ENCODE results near the gene HOXC4.

DNA sequence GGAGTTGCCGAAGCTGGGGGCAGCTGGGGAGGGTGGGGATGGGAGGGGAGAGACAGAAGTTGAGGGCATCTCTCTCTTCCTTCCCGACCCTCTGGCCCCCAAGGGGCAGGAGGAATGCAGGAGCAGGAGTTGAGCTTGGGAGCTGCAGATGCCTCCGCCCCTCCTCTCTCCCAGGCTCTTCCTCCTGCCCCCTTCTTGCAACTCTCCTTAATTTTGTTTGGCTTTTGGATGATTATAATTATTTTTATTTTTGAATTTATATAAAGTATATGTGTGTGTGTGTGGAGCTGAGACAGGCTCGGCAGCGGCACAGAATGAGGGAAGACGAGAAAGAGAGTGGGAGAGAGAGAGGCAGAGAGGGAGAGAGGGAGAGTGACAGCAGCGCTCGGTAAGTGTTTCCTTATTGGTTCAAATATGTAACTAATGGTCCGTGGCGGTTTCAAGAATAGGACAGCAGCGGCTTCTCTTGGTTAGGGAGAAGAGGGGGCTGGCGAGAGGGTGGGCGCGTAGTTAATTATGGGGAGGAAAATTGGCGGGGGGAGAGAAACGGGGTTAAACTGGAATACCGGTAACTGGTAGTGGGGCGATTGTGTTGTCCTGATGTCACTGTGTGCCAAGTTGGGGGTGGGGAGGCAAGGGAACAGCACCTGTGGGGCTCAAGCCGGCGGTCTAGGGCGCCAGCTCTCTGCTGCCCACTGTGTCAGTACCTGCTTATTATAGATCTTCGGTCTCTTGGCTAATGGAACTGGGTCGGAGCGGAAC is 36.4 kb upstream of the HOXC4 start:
- TF ChIP-seq, protein P1, sequence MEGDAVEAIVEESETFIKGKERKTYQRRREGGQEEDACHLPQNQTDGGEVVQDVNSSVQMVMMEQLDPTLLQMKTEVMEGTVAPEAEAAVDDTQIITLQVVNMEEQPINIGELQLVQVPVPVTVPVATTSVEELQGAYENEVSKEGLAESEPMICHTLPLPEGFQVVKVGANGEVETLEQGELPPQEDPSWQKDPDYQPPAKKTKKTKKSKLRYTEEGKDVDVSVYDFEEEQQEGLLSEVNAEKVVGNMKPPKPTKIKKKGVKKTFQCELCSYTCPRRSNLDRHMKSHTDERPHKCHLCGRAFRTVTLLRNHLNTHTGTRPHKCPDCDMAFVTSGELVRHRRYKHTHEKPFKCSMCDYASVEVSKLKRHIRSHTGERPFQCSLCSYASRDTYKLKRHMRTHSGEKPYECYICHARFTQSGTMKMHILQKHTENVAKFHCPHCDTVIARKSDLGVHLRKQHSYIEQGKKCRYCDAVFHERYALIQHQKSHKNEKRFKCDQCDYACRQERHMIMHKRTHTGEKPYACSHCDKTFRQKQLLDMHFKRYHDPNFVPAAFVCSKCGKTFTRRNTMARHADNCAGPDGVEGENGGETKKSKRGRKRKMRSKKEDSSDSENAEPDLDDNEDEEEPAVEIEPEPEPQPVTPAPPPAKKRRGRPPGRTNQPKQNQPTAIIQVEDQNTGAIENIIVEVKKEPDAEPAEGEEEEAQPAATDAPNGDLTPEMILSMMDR (IDR thresholded peaks at IDR 0.05), result no peak
- TF ChIP-seq POLR2AphosphoS5 (IDR thresholded peaks at IDR 0.05), result no peak
